ENCODE results near the gene SUFU.

SUFU gene

DNA sequence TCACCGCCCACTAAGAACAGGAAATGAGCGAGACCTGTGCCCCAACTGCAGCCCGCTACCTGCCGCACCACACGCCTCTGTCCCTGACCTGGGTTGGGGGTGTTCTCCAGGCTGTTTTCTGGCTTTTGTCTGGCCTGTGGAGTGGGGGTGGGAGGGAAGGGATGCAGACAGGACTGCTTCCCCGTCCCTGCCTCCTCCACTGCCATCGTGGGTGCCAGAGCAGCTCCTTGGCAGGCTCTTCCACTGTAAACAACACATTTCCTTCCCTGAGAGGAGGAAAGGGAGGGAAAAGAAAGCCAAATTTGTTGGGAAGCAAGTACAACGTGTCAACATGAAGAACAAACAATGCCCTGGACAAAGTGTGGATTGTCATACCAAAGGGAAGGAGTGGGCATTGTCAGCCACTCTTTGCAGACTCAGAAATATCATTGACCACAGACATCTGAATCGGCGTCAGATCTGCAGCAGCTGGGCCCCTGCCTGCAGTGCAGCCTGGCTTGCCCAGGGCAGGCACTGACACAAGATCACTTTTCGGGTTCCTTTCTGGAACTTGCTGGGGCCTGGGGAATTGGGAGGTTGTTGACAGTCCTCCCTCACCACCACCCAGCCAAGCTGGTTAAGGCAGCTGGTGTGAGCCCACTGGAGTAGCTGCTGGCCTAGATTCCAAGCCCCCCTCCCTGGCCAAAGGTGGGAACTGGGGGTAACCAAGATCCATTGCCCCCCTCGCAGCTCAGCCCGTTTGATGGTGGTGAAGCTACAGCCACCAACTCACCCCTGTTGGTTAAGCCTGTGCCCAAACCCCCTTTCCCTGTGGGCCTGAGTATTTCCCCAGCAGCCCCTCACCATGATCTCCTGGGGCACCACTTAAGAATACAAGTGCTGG lies 117.9 kb downstream of the SUFU start:
- DNase-seq, result no peak

DNA sequence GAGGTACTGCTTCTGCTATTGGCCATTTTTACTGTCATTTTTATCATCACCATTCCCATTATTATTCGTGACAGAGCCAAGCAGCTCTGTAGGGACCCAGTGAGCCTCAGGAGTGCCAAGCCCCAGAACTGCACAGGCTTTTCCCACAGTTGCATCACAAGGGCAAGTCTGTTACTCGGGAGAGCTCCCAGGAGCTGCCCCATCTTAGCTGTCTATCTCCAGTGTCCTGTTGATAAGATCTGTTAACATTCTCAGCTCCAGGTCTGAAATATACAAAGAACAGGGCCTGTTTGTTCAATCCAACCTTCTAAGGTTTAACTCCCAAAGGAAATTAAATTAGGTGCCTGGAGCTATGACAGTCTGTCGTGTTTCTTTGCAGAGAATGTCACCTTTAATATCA lies 120.3 kb downstream of the SUFU start:
- no peak for DNase-seq

DNA sequence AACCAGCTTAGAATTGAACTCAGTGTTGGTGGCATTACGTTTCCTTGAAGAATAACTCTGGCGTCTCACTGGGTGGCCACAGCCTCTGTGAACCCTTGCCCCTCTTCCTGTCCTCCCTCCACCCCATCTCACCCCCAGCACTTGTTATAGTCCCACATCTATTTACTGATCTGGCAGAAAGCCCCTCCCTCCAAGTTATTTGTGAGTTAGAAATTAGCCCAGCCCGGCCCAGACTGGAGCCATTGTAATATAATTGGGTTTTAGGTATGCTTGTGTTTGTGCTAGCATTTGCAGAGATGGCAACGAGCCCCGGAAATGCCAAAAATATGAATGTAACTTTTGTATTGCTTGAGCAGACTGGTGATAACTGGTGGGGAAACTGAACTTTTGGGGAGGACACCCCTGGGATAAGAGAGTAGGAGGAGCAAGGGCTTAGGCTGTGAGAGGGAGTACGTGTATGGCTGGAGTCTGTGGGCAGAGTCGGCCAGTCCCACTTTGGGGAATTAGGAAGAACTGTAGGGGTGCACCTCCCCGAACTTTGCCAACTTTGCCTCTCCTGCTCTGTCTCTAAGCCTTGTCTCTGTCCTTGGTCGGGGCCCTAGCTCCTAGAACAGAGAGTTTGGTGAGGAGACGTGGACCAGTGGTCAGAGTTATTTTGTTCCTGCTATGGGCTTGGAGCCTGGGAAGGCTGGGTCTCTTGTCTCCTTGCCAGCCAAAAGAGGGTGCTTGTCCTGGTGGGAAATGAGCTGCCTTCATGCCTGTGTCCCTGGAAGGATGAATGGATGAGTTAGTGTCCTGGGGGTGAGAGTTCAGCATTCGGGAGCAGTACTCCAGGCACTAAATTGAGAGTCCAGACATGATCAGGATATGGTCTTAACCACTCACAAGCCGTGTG lies 121.2 kb downstream of the SUFU start:
- no peak for DNase-seq

DNA sequence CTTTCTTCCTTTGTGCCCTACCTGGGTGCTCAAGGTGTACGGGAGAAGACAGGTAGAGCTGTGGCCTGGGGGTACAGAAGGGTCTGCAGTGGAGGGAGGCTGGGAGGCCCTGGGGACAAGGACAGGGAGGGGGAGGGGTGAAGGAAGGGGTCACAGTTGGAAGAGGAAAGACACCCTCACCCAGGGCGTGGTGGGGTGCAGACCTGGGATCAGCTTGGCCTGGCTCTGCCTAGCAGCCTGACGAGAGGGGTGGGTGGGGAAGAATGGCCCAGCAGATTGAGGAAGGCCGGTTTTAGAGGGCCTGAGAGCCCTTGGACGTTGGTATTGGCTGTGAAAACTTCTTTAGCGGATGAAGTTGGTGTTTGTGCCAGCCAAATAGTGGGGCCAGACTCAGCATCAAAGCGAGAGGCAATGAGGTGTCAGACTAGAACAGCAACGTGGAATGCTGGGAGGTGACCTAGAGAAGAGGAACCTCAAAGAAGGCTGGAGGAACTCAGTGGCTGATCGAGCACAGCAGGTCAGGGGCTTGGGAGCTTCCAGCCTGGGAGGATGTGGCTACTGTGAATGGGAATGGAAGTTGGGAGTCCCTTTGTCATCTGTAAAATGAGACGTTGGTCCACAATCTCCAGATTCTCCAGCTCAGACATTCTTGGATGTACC lies 122.4 kb downstream of the SUFU start:
- no peak for DNase-seq

DNA sequence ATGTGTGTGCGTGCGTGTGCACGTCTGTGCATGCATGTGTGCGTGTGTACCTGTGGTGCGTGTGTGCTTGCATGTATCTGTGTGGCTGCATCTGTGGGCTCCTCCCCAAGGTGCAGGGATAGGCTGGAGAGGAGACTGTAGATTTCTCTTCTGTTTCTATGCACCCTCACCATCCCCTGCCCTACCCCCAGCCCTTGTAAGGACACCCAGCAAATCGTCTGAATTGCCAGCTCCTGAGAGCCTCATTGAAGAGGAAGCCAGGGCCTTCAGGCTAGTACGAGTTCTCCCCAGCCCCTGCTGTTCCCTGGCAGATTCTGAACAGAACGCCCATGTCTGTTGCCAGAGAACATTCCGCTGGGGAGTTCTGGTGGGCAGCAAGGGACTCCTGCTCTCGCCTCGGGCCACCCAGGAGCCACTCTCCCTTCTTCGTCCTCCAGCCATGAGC lies 123.5 kb downstream of the SUFU start:
- DNase-seq, result no peak

DNA sequence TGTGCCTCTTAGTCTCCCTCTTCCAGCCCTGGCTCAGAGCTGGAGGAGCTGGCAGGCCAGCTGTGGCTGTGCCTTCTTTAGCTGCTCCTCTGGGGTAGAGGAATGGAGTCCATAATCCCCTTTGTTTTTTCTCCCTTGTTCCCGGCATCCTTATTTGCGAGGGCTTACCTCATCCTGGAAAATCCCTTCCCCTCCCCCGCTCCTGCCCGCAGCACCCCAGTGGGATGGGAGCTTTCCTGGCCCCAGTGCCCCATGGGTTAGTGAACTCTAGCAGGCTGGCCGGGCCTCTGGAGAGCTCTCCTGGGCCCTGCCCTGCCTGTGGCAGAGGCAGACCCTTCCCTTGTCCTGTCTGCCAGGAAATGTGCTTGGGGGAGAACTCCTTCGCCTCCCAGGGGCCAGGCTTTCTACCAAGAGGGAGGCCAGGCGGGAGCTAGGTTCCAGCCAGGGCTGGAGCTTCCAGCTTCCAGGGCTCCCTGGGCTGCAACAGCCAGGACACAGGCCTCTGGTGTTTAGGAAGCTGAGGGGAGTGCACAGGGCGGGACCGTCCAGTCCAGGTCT lies 124.0 kb downstream of the SUFU start:
- DNase-seq, result no peak

DNA sequence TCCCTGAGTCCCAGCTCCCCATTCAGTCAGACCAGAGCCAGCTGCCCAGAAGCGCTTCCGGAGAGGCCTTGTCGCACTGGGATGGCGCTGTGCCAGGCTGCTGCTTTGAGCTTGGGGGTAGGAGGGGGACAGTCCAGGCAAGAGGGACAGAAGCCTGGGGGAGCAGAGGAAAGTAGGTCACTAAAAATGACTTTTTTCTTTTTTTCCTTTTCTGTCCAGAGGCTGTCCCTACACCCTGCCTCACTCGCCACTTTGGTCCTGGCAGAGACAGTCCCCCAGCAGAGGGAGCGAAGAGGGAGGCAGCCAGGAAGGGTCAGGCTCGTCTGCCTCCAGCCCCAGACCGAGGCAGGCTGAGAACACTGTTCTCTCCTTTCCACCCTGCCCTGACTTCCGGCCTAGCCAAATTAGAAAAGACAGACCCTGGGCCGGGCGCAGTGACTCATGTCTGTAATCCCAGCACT lies 124.7 kb downstream of the SUFU start:
- DNase-seq, result no peak

DNA sequence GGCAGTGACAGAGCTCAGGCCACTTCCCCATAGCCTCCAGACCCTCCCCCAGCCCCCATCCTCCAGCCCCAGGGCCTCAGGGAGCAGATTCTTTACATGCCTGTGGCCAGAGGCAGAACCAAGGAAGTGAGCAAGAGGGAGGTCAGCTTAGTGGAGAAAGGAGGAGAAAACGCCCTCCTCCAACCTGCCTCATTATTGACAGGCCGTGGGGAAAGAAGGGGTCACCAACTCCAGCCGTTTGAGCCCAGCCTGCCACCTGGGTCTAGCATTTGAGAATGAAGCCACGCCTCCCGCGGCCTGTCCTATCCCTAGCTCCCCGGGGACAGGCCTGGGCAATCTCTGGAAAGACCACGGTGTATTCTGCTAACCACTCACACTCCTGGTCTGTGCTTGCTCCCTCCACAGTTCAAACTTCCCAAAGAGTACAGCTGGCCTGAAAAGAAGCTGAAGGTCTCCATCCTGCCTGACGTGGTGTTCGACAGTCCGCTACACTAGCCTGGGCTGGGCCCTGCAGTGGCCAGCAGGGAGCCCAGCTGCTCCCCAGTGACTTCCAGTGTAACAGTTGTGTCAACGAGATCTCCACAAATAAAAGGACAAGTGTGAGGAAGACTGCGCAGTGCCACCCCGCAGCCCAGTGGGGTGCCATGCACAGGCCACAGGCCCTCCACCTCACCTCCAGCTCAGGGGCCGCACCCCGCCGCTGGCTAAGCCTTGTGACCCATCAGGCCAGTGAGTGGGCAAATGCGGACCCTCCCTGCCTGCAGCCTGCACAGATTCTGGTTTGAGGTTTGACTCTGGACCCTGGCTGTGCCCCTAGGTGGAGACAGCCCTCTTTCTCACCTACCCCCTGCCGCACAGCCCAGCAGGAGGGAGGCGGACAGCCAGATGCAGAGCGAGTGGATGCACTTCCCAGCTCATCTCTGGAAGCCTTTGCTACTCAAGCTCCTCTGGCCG lies 126.2 kb downstream of the SUFU start:
- no peak for DNase-seq

DNA sequence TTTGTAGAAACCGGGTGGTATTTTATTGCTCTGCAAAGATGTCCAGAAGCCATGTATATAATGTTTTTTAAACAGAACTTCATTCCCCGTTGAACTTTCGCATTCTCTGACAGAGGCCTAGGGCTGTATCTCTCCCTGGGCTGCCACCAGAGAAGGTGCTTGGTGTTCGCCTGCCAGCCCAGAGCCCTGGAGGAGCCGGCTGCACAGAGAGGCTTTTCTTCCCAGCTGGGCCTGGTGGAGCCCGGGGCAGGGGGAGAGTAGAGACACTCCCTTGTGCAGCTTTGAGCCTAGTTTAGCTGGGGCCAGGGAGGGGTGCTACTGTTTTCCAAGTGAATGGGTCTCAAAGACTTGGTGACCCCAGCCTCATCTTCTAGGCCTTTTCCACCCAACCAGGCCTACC lies 126.9 kb downstream of the SUFU start:
- no peak for DNase-seq

DNA sequence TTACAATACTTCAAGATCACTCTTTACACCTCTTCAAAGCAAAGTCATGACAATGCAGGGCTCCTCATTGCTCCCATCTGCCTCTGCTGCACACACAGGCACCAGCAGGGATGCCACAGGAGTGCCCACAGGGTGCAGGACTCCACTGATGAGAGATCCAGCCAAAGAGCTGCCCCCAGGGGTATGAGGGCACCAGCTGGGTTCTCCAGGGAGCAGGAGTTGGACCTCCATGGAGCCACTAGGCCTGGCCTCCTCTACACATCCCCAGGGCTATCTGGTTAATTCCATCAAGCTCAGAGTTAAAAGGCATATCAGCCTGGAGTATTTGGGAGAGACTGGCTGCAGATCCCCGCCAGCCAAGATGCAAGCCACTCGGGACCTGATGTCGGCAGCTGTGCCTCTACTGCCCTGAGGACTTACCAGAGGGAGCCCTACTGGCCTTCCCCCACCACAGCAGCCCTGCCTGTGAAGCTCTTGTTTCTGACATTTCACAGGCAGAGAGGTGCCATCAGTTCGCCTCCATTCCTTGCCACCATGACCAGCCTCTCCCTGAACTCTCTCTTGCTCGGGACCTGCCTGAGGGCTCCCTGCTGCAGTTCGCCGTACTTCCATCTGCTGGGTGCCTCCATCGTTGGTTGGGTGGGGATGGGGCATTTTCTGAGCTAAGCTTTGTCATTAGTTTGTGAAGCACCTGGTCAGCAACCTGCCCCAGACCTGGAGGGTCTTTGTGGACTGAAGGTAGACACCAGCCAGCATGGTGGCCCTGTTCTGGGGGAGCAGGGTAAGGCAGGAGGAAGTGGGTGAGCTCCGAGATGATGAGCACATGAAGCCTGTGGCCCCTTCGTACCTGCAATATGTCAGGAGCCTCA lies 128.0 kb downstream of the SUFU start:
- no peak for DNase-seq

DNA sequence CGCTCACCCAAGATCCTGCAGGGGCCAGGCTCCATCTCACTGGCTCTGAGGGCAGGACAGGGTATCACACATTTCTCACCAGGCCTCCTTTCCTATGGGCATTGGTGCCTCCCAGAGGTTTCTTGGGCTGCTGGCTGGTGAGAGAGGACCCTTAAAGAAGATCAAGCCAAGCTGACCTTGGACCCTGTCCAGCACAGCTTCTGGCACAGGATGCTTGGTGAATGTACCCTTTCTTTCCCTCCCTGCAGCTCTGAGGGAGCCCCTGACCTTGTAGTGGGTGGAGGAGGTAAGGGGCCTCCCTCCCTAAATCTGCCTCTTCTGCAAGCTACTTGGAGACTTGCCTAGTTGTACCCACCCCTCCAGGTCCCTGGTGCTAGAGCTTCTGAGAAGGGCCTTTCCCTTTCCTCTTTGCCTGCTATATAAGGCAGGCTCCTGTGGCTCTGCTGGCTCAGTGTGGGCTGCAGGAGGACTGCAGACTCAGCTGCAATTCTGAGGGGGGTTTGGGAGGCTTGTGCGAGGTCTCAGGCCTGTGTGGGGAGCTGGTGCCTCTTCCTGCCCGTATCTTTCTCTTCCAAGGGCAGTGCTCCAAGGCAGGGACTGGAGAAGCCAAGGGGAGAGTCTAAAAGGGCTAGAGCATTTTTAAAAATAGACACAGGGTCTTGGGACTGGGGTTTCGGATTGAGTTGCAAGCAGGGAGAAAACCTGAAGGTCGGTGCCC lies 128.8 kb downstream of the SUFU start:
- DNase-seq, result no peak

DNA sequence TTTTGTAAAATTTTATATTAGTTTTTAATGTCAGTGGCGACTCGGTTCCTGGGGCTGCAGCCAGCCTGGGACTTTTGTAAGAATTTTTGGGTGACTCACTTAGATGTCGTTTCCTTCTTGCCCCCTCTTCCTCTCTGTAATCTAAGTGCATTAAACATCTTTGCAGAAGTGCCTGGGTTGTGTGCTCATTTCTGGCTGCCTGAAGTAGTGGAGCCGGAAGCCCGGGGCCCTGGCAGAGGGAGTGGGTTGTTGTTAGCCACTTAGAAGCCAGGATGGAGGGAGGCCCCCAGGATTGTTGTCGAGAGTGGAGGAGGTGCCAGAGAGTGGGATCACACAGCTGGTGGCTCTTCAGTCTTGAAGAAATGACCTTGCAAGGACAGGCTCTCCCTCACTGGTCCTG lies 129.5 kb downstream of the SUFU start:
- peak; percentile 72 for DNase-seq

DNA sequence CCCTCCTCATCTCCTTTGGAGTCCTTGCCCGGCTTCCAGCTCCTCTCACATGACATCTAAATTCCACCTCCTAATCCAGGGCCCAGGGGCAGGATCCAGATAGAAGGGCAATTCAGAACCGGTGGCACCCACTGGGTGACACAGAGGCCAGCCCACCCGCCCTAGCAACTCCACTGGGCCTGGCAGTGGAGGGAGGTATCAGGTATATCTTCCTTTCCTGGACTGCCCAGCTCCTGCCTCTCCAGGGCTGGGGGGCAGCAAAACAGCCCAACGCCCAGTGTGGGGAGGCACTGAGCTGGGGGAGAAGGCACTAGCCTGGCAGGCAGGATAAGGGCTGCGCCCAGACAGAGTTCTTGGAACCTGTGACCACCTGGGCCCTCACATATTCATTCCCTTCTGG lies 130.1 kb downstream of the SUFU start:
- DNase-seq, result no peak

DNA sequence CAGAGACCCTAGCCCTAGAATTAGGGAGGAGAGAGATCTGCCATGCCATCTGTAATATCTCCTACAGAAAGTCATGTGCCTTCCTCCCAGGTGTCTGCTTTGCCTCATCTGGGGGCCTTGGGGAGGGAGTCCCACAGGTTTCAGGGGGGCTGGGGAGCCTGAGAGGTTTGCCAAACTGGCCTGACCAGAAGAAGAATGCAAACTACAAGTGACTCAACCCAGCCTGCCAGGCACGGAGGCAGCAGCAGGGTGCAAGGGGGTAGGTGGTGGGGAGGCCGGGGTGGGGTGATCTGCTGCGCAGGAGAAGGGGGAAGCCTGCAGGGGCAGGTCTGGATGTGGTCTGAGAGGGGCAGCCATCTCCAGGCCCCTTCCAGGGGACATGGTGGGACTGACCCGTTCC lies 130.9 kb downstream of the SUFU start:
- DNase-seq, result no peak

DNA sequence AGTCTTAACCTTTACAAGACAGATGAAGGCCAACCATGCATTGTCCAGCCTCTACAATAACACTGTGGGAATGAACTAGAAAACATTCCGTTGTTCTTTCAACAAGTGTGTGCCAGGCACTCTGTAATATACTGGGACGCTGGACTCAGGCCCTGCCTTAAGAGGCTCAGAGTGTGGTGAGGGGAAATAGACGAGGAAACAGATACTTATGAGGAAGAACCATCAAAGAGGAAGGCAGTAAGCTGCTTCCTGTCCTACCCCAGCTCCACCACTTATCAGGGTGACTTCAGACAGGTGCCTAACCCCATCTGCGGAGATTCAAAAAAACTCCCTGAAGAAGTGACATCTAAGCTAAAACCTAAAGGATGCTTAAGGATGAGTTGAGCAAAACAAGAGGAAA lies 131.6 kb downstream of the SUFU start:
- DNase-seq, result no peak

DNA sequence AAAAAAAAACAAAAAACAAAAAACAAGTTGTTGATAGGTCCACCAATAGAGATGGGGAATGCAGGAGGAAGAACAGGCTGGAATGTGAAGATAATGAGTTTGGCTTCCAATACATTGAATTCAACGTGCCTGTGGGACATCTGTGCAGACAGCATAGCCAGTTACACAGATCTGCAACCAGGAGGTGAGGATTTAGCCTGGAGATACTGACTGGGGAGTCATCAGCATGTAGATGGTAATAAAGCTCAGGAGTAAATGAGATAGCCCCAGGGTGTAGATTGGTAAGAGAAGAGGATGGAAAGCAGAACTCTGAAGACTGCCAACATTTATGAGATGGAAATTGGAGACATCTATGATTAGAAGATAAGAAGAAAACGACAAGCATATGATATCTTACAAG lies 135.8 kb downstream of the SUFU start:
- no peak for DNase-seq

DNA sequence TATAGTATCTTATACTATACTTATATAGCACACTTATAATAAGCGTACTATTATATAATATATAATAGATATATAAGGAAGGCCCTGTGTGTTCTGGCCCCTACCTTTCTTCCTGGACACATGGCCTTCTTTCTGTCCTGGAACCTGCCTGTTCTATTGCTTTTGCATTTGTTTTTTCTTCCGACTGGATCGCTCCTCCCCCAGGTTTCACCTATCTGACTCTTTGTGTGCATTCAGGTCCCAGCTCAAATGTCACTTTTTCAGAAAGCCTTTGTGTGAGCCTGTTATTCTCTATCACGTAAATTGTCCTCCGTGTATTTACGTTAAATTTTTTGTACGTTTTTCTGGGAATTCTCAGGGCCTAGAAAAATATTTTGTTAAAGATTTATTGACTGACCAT lies 137.6 kb downstream of the SUFU start:
- DNase-seq, result no peak

DNA sequence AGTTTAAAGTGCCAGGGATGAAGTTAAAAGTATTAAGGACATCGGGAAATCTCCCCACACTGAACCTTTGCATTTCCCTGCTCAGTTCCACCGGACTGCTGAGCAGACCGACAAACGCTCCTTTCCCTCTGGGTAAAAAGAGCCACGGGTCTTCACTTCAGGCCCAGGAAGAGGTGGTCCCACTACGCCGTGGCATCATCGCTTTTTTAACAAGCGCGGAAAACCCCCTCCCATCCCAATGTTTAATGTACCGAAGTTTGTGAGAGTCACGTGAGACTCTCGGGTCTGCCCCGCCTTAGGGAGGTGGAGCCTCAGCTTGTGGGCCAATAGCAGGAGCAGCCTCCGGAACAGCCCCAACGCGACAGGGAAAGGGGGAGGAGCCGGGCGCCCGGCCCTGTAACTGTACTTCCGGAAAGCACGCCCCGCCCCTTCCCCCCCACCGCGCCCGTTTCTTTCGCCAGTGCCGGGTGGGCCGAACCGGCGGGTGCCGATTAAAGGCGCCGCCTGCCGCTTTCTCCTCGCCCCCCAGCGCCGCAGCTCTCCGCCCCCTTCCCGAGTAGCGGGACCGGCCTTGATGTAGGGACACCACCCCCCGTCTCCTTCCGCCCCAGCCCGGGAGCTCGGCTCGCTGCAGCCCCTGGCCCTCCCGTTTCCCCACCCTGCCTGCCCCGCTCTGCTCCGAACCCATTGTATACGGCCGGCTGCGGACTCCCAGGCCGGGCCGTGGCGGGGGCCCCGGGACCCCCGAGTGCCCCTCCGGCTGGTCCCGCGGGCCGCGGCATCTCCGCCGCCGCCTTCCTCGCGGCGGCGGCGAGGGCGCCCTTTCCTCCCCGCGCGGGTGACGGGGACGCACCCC lies 138.3 kb downstream of the SUFU start:
- DNase-seq, result peak; percentile 98

DNA sequence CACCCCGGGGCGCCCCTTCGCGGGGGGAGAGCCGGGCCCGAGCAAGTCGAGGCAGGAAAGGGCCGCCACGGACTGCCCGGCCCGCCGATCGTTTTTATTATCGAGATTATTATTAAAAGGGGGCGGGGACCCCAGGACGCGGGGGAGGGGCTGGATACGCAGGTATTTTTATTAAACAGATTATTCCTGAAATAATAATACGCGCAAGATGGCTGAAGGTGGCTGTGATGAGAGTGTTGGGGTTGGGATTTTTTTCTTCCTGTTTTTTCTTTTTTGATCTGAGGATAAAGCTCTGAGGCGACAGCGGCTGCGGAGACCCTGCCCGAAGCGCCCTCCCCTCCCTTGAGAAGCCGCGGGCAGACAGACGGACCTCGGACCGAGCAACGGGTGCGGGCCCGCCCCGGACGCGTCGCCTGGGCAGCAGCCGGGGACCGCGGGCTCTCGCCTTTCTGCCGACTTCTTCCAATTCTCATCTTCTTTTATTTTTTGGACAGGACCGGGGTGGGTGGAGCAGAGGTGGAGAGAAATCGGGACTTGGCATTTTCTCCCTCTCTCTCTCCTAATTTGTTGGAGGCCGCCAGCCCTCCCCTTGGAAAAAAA lies 139.1 kb downstream of the SUFU start:
- DNase-seq, result no peak

Data from activated CD8-positive, alpha-beta memory T cell treated with anti-CD3 and anti-CD28 coated beads for 24 hours (primary cell).